Esophagus muscularis mucosa (tissue), 3 donors: ENCODE data around the gene ERCC6.

ENCODE experiments used
- CTCF ChIP-seq, 3 experiments: fragments of 200-600 bp in 2 of 3; fragments of 450-650 bp in 1 of 3; sonication (generic) in 2 of 3; IDR thresholded peaks; one replicate each; pipeline ENCODE4 v1.5.1; 2017 to 2019; ENCODE audit warnings: antibody characterized with exemption in 3 of 3, mild to moderate bottlenecking in 2 of 3, moderate library complexity in 1 of 3
- POLR2A ChIP-seq: fragments of 450-650 bp; IDR thresholded peaks from one replicate; pipeline ENCODE4 v1.6.1; 2017; ENCODE audit warnings: antibody characterized with exemption, moderate library complexity, mild to moderate bottlenecking, low read depth
- POLR2AphosphoS5 ChIP-seq, 2 donors: sonication (generic); formaldehyde crosslinking; IDR thresholded peaks; one replicate each; pipeline ENCODE4 v1.6.1; 2017; ENCODE audit warnings: antibody characterized with exemption in 2 of 2

- TF ChIP-seq CTCF (IDR thresholded peaks at IDR 0.05), result no peak
- no peak for TF ChIP-seq POLR2AphosphoS5 (IDR thresholded peaks at IDR 0.05)
- no peak for TF ChIP-seq POLR2A
Measured at GRCh38 chr10:49486738-49487137, 52.2 kb downstream of the ERCC6 start.
